ENCODE measurements around the gene TNFSF4.
"Not testable (repeated sequence)": the region's sequence is repeated elsewhere in the genome, so short reads cannot be mapped to it uniquely, and the experiment has no call there.

Gene TNFSF4

GRCh38 chr1:173206816-173207568, at the start of gene TNFSF4:
Gene TNFSF4, minus strand, starts transcription at chr1:173207331. Its CDS starts 155 bp downstream, at chr1:173207176.
- no peak for DNase-seq (ENCODE audit: low read depth)

- no peak for DNase-seq (ENCODE audit: low read depth)
Observed at GRCh38 chr1:173255214-173255813, 48.2 kb upstream of the TNFSF4 start.

- DNase-seq (ENCODE audit: low read depth): no peak
Observed at GRCh38 chr1:173253046-173253445, 45.9 kb upstream of the TNFSF4 start.

GRCh38 chr1:173249349-173249748, 42.2 kb upstream of the TNFSF4 start:
- no peak for DNase-seq (ENCODE audit: low read depth)

GRCh38 chr1:173248247-173248940, 41.3 kb upstream of the TNFSF4 start:
- DNase-seq (ENCODE audit: low read depth): no peak

- no peak for DNase-seq (ENCODE audit: low read depth)
Observed at GRCh38 chr1:173245892-173246291, 38.8 kb upstream of the TNFSF4 start.

- no peak for DNase-seq (ENCODE audit: low read depth)
Observed at GRCh38 chr1:173243300-173243699, 36.2 kb upstream of the TNFSF4 start.

- no peak for DNase-seq (ENCODE audit: low read depth)
Observed at GRCh38 chr1:173241528-173242347, 34.6 kb upstream of the TNFSF4 start.

GRCh38 chr1:173240609-173241008, 33.5 kb upstream of the TNFSF4 start:
- no peak for DNase-seq (ENCODE audit: low read depth)

- no peak for DNase-seq (ENCODE audit: low read depth)
Observed at GRCh38 chr1:173239058-173239457, 31.9 kb upstream of the TNFSF4 start.

- no peak for DNase-seq (ENCODE audit: low read depth)
Observed at GRCh38 chr1:173234899-173235298, 27.8 kb upstream of the TNFSF4 start.

- DNase-seq (ENCODE audit: low read depth): not testable (repeated sequence)
Observed at GRCh38 chr1:173234434-173234833, 27.3 kb upstream of the TNFSF4 start.

GRCh38 chr1:173229031-173229430, 21.9 kb upstream of the TNFSF4 start:
- not testable (repeated sequence) for DNase-seq (ENCODE audit: low read depth)

- no peak for DNase-seq (ENCODE audit: low read depth)
Observed at GRCh38 chr1:173224949-173225348, 17.8 kb upstream of the TNFSF4 start.

- DNase-seq (ENCODE audit: low read depth): no peak
Observed at GRCh38 chr1:173224280-173224892, 17.3 kb upstream of the TNFSF4 start.

- DNase-seq (ENCODE audit: low read depth): no peak
Observed at GRCh38 chr1:173223031-173223380, 15.9 kb upstream of the TNFSF4 start.

GRCh38 chr1:173222149-173223030, 15.3 kb upstream of the TNFSF4 start:
- DNase-seq (ENCODE audit: low read depth): no peak

GRCh38 chr1:173220157-173220556, 13.0 kb upstream of the TNFSF4 start:
- no peak for DNase-seq (ENCODE audit: low read depth)

GRCh38 chr1:173213665-173214064, 6.5 kb upstream of the TNFSF4 start:
- DNase-seq (ENCODE audit: low read depth): no peak

GRCh38 chr1:173212952-173213491, 5.9 kb upstream of the TNFSF4 start:
- DNase-seq (ENCODE audit: low read depth): no peak
